ENCODE measurements around the gene FOSL2. TPM values are rescaled to one million over a fixed set of nuclear protein-coding genes. Genes with fewer than 3 reads are reported as not detected.

The FOSL2 gene
- total and polyA plus RNA-seq, 10 of the 15 experiments (the other 5 are each of a cell fraction or from before 2014, with no cell fraction given) = 0.05 to 1.3 (median 0.34) TPM

- no TSS peak for BruUV-seq (replicated peaks)
- no peak overlapping the region for H3K4me3 ChIP-seq
- no peak overlapping the region for H3K4me2 ChIP-seq (ENCODE audit: control insufficient read depth, insufficient read depth)
- ChIA-PET POLR2A (no interaction called here), CTCF (interaction anchor here (0.6 kb wide), 1 partner anchor 1934 kb away, joined by 3 read pairs; no protein-coding TSS in a partner anchor), SMC1A (ENCODE audit: uncharacterized antibody, unreplicated experiment) (no interaction called here), RAD21 (ENCODE audit: unreplicated experiment) (no interaction called here)
- H3K9me3 ChIP-seq (replicated peaks; ENCODE audit: control insufficient read depth, insufficient read depth, low read length) = no peaks in the 10 kb centered on the region
- intact Hi-C loops (cut with micrococcal nuclease; ENCODE audit: unreplicated experiment) = no loop called here
- no peaks in the 10 kb centered on the region for H3K79me2 ChIP-seq (ENCODE audit: control insufficient read depth, insufficient read depth, low read length)
- no peaks in the 10 kb centered on the region for H3K36me3 ChIP-seq (ENCODE audit: control insufficient read depth in 2 of 2, insufficient read depth in 2 of 2, low read length in 1 of 2)
- H3K27ac ChIP-seq (ENCODE audit: control insufficient read depth, insufficient read depth) = no peak overlapping the region
- H3K4me1 ChIP-seq (ENCODE audit: control insufficient read depth, insufficient read depth, low read length) = no peaks in the 10 kb centered on the region
- FAIRE-seq = no peak
- 72% methylated on average over 29 of the region's 30 CpGs for WGBS (ENCODE audit: insufficient coverage, insufficient replicate concordance, low lambda C conversion rate, missing lambda C conversion rate)
- no peaks in the 10 kb centered on the region for H3K27me3 ChIP-seq (replicated peaks in 1 of 2; ENCODE audit: control insufficient read depth in 2 of 2, insufficient read depth in 2 of 2, low read length in 1 of 2)
- no peak for TF ChIP-seq ATF7 (IDR thresholded peaks at IDR 0.05; ENCODE audit: low read depth)
- no peak for TF ChIP-seq SPI1 (IDR thresholded peaks at IDR 0.05; ENCODE audit: borderline replicate concordance, insufficient read depth, low read depth, low read length)
- TF ChIP-seq SUZ12 (IDR thresholded peaks at IDR 0.05; ENCODE audit: unreplicated experiment) = no peak
- H4K20me1 ChIP-seq (ENCODE audit: control insufficient read depth, insufficient read depth) = no peaks in the 10 kb centered on the region
- no peak overlapping the region for H2AFZ ChIP-seq (ENCODE audit: control insufficient read depth, low read depth, low read length)
- DNase-seq (ENCODE audit: low read depth, low spot score) = no peak
- H3K9ac ChIP-seq (ENCODE audit: control insufficient read depth, insufficient read depth, low read length) = no peak overlapping the region
- ATAC-seq = no peak
- in situ Hi-C loops (cut with MboI) = no loop called here
Observed at GRCh38 chr2:28344756-28345373, 47.8 kb upstream of the FOSL2 start.

- FAIRE-seq (no peak), DNase-seq (ENCODE audit: low read depth, low spot score) (no peak), ATAC-seq (no peak)
- Histone ChIP-seq H3K4me1 (ENCODE audit: control insufficient read depth, insufficient read depth, low read length) (no peaks in the 10 kb centered on the region), H3K27ac (ENCODE audit: control insufficient read depth, insufficient read depth) (no peak overlapping the region), H3K27me3 (replicated peaks in 1 of 2; ENCODE audit: control insufficient read depth in 2 of 2, insufficient read depth in 2 of 2, low read length in 1 of 2) (no peaks in the 10 kb centered on the region), H3K79me2 (ENCODE audit: control insufficient read depth, insufficient read depth, low read length) (no peaks in the 10 kb centered on the region), H3K36me3 (ENCODE audit: control insufficient read depth in 2 of 2, insufficient read depth in 2 of 2, low read length in 1 of 2) (no peaks in the 10 kb centered on the region), H3K9ac (ENCODE audit: control insufficient read depth, insufficient read depth, low read length) (no peak overlapping the region), H2AFZ (ENCODE audit: control insufficient read depth, low read depth, low read length) (no peak overlapping the region), H3K4me2 (ENCODE audit: control insufficient read depth, insufficient read depth) (no peak overlapping the region), H4K20me1 (ENCODE audit: control insufficient read depth, insufficient read depth) (no peaks in the 10 kb centered on the region), H3K9me3 (replicated peaks; ENCODE audit: control insufficient read depth, insufficient read depth, low read length) (no peaks in the 10 kb centered on the region), H3K4me3 (no peak overlapping the region)
- POLR2A ChIA-PET = interaction anchor here (0.6 to 0.7 kb wide), 2 partner anchors 63 to 1685 kb away, joined by 3 to 5 read pairs; no protein-coding TSS in a partner anchor
- TF ChIP-seq IKZF2 (IDR thresholded peaks at IDR 0.05) (no peak), ZNF687 (IDR thresholded peaks at IDR 0.05) (no peak), JUND (IDR thresholded peaks at IDR 0.05; ENCODE audit: low read depth, low read length) (no peak), FOXK2 (IDR thresholded peaks at IDR 0.05) (no peak), NR2C2 (IDR thresholded peaks at IDR 0.05; ENCODE audit: borderline replicate concordance, control insufficient read depth, insufficient read length, low read depth) (no peak), E2F4 (IDR thresholded peaks at IDR 0.05; ENCODE audit: low read depth, low read length) (no peak), WRNIP1 (IDR thresholded peaks at IDR 0.05; ENCODE audit: borderline replicate concordance, low read depth, low read length) (no peak), BHLHE40 (IDR thresholded peaks at IDR 0.05; ENCODE audit: borderline replicate concordance in 1 of 2, low read depth in 2 of 2, low read length in 1 of 2) (no peak)
- BruUV-seq (replicated peaks) = no TSS peak
- CTCF ChIA-PET = interaction anchor here (0.6 kb wide), 2 partner anchors 72 to 1933 kb away, joined by 3 read pairs; no protein-coding TSS in a partner anchor
- in situ Hi-C loops (cut with MboI) (no loop called here), intact Hi-C loops (cut with micrococcal nuclease; ENCODE audit: unreplicated experiment) (no loop called here)
- 82% methylated on average over 8 of the region's 8 CpGs for WGBS (ENCODE audit: insufficient coverage, insufficient replicate concordance, low lambda C conversion rate, missing lambda C conversion rate)
- RAD21 ChIA-PET (ENCODE audit: unreplicated experiment) = no interaction called here
- SMC1A ChIA-PET (ENCODE audit: uncharacterized antibody, unreplicated experiment) = interaction anchor here (0.6 kb wide), 1 partner anchor 78 kb away, joined by 3 read pairs; no protein-coding TSS in a partner anchor
Observed at GRCh38 chr2:28345619-28346018, 47.0 kb upstream of the FOSL2 start.

Data from GM12878 (cell line).